Heart left ventricle (tissue), 16 donors: ENCODE results near the gene PPP1R9B. TPM values are rescaled to one million over a fixed set of nuclear protein-coding genes. Genes with fewer than 3 reads are reported as not detected.

Source experiments
- ATAC-seq, 4 donors: fragments of 200-7000 bp; cut with Tn5 transposase; one replicate each; pipeline ENCODE4 v1.9.1; 2020 to 2022; ENCODE audit warnings: moderate library complexity in 4 of 4, mild to moderate bottlenecking in 3 of 4, moderate number of reproducible peaks in 1 of 4
- DNase-seq, 5 donors: peaks; one replicate each; pipeline ENCODE4 v3.0.0-alpha.2; 2020
- H3K27ac ChIP-seq, 12 donors: fragments of 200-600 bp; sonication (generic) in 4 of 12; one replicate each; pipeline versions ENCODE4 v1.5.0 to v1.8.0; 2016 to 2022; ENCODE audit warnings: mild to moderate bottlenecking in 2 of 12
- H3K27me3 ChIP-seq, 9 donors: fragments of 200-600 bp; sonication (generic) in 2 of 9; one replicate each; pipeline versions ENCODE4 v1.5.1 to v1.8.0; 2016 to 2022; ENCODE audit warnings: mild to moderate bottlenecking in 3 of 9
- H3K36me3 ChIP-seq, 9 donors: fragments of 200-600 bp; sonication (generic) in 2 of 9; one replicate each; pipeline versions ENCODE4 v1.5.0 to v1.8.0; 2018 to 2022; ENCODE audit warnings: mild to moderate bottlenecking in 2 of 9
- H3K4me1 ChIP-seq, 12 donors: fragments of 200-600 bp; sonication (generic) in 4 of 12; one replicate each; pipeline versions ENCODE4 v1.5.0 to v1.8.0; 2016 to 2022; ENCODE audit warnings: mild to moderate bottlenecking in 3 of 12
- H3K4me3 ChIP-seq, 12 donors: fragments of 200-600 bp; sonication (generic) in 4 of 12; one replicate each; pipeline versions ENCODE4 v1.5.0 to v1.8.0; 2017 to 2022; ENCODE audit warnings: mild to moderate bottlenecking in 9 of 12, moderate library complexity in 4 of 12
- H3K9me3 ChIP-seq, 12 donors: fragments of 200-600 bp; sonication (generic) in 4 of 12; one replicate each; pipeline versions ENCODE4 v1.5.0 to v1.8.0; 2016 to 2022; ENCODE audit warnings: mild to moderate bottlenecking in 1 of 12
- POLR2A ChIP-seq, 2 donors: fragments of 450-650 bp; IDR thresholded peaks; one replicate each; pipeline ENCODE4 v1.6.1; 2017; ENCODE audit warnings: antibody characterized with exemption in 2 of 2, mild to moderate bottlenecking in 2 of 2, moderate library complexity in 2 of 2
- WGBS, 4 donors: extraction: QIAGEN DNeasy Blood & Tissue Kit in 2 of 4; methylation state at CpG; one replicate each; pipeline versions ENCODE4 v1.1.5 to v1.1.7; 2013 to 2018; 5-methylcytosine and 5-hydroxymethylcytosine counted together
- intact Hi-C, 10 donors: fragments of 100-400 bp; cut with DNase I; formaldehyde crosslinking; loops; one replicate each; pipeline versions ENCODE4 v1.11.1 to v1.14.2; 2022
- polyA plus RNA-seq, 2 donors: library from polyadenylated mRNA; stranded (reverse); fragments of 200-250 nt; gene quantifications; one replicate each; pipeline ENCODE4 v1.2.3, GENCODE V29; 2013
- total RNA-seq, 9 donors: library from RNA; depleted of rRNA in 2 of 9; stranded (reverse); fragments of >200 nt in 2 of 9; fragmentation: NEBNext Ultra II Directional in 3 of 9; extraction: Animal tissue kit (Norgen Biotek cat#: 25700) in 3 of 9; gene quantifications; one replicate each; pipeline versions ENCODE4 v1.1.0 to v1.2.4, GENCODE V29; 2016 to 2023
- TF ChIP-seq, protein P1 (sequence below), 12 donors: fragments of 200-600 bp; sonication (generic) in 4 of 12; IDR thresholded peaks; one replicate each; pipeline versions ENCODE4 v1.5.0 to v1.8.0; 2018 to 2022; ENCODE audit warnings: antibody characterized with exemption in 12 of 12, mild to moderate bottlenecking in 5 of 12
- donor health status: ischemic (EF 13 %, LVEDD 7.1; RV severe dilation, severe dysfunction).
- donor health status: healthy with polysubstance abuse.
- donor health status: DM: no; HTN: yes; CAD: no.
- donor health status: DM: no; HTN: no; CAD: no.
- donor health status: ischemic (EF 25% LVEDD 6.9; RV normal size, moderate dysfunction).
- donor health status: ischemic (EF 25% LVEDD 5.7; RV mildly dilated, moderate dysfunction).
- donor health status: healthy.
- donor health status: DM: yes; HTN: yes; CAD: no.
- donor health status: ischemic (EF 35%, LVEDD 5.7; RV mildly dilated, moderate dysfunction).
- donor health status: nonischemic (EF 11% LVEDD 7.7; RV severe dilation, severe dysfunction).
- donor health status: DM: yes; HTN: yes; CAD: no.
- donor health status: PGD.
- donor health status: ischemic (EF 29% LVEDD 5.4; RV normal size, mild dysfunction).
- donor health status: nonischemic (EF 23%, LVEDD 6.1; RV moderate dilation, normal function).

Gene PPP1R9B
- total and polyA plus RNA-seq, 11 donors, result 17.0 to 55.9 (median 31.3) TPM

DNA sequence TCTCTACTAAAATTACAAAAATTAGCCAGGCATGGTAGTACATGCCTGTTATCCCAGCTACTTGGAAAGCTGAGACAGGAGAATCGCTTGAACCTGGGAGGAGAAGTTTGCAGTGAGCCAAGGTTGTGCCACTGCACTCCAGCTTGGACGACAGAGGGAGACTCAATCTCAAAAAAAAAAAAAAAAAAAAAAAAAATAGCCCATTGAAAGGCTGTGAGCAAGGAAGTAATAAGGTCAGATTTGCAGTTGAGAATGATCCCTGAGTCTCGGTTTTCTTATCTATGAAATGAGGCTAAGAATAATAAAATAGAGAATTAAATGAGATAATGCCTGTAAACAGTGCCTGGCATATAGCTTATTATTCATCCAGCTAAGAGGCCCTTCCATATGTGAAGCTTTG is 56.7 kb downstream of the PPP1R9B start:
- ATAC-seq (no peak), DNase-seq (no peak)
- Histone ChIP-seq H3K36me3 (peaks cover 0 to 32% (median 24%) of the 10 kb centered on the region in 9 donors), H3K27me3 (no peaks in the 10 kb centered on the region), H3K9me3 (no peaks in the 10 kb centered on the region), H3K4me1 (peaks cover 0 to 41% (median 28%) of the 10 kb centered on the region in 12 donors), H3K27ac (peak overlapping the region in 3 of 12 donors; percentile 87 to 97 (median 94)), H3K4me3 (no peak overlapping the region)
- TF ChIP-seq, protein P1, sequence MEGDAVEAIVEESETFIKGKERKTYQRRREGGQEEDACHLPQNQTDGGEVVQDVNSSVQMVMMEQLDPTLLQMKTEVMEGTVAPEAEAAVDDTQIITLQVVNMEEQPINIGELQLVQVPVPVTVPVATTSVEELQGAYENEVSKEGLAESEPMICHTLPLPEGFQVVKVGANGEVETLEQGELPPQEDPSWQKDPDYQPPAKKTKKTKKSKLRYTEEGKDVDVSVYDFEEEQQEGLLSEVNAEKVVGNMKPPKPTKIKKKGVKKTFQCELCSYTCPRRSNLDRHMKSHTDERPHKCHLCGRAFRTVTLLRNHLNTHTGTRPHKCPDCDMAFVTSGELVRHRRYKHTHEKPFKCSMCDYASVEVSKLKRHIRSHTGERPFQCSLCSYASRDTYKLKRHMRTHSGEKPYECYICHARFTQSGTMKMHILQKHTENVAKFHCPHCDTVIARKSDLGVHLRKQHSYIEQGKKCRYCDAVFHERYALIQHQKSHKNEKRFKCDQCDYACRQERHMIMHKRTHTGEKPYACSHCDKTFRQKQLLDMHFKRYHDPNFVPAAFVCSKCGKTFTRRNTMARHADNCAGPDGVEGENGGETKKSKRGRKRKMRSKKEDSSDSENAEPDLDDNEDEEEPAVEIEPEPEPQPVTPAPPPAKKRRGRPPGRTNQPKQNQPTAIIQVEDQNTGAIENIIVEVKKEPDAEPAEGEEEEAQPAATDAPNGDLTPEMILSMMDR (IDR thresholded peaks at IDR 0.05), result no peak
- TF ChIP-seq POLR2A (IDR thresholded peaks at IDR 0.05), result no peak
- 31 to 41% (median 38%) methylated on average over 3 of the region's 3 CpGs for WGBS, 4 donors
- intact Hi-C loops, result loop anchor here in 9 of 10 donors (1.0 to 10.0 kb wide), 9 partner anchors 37 to 203 kb away; partner anchors contain the start of gene ITGA3 (in 2 of the 9)

DNA sequence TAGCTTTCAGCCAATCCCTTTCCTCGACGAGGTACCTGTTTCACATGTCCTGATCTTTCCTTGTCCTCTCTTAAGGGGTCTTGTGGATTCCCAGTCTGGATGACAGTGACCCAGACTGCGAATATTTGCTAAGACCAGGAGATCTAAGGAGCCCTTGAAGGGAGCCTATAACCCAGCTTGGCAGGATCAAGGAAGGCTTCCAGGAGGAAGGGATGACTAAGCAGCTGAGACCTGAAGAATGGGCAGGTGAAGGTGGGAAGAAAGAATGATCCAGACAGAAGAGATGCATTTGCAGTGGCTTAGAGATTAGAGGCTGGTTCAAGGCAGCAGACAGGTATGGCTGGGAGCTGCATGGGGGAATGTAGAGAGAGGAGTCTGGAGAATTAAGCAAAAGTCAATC is 57.2 kb downstream of the PPP1R9B start:
- TF ChIP-seq, protein P1 (IDR thresholded peaks at IDR 0.05), result no peak
- TF ChIP-seq POLR2A (IDR thresholded peaks at IDR 0.05), result no peak
- Histone ChIP-seq H3K36me3 (peaks cover 0 to 28% (median 18%) of the 10 kb centered on the region in 9 donors), H3K4me3 (no peak overlapping the region), H3K27me3 (no peaks in the 10 kb centered on the region), H3K27ac (no peak overlapping the region), H3K9me3 (no peaks in the 10 kb centered on the region), H3K4me1 (peaks cover 0 to 35% (median 23%) of the 10 kb centered on the region in 12 donors)
- no peak for DNase-seq
- 83 to 92% (median 88%) methylated on average over 3 of the region's 3 CpGs for WGBS, 4 donors
- no peak for ATAC-seq
- intact Hi-C loops, result loop anchor here in 7 of 10 donors (5.0 to 10.0 kb wide), 4 partner anchors 36 to 204 kb away; partner anchors contain the start of gene ITGA3 (in 2 of the 7)

DNA sequence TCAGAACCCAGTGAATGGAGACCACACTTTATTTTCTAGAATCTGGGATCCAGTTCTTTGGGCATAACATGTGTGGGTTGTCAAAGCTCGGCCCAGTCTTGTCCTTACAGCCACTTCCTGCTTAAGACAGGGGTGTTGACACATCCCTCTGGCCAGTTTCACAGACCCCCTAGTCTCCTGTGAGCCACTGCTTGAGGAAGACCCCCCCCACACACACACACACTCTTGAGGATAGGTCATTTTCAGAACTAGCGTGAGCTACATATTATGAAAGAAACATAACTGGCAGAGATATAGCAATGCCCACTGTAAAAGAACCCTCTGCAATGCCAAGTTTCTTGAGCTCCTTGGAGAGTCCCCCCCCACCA is 58.6 kb downstream of the PPP1R9B start:
- DNase-seq, result no peak
- intact Hi-C loops, result loop anchor here in 7 of 10 donors (5.0 to 10.0 kb wide), 4 partner anchors 35 to 205 kb away; partner anchors contain the start of gene ITGA3 (in 2 of the 7)

More for the DNA sequence above, 58.6 kb downstream of the PPP1R9B start:
- peaks cover 0 to 23% (median 9%) of the 10 kb centered on the region in 12 donors for H3K4me1 ChIP-seq
- peaks cover 0 to 14% (median 9%) of the 10 kb centered on the region in 9 donors for H3K36me3 ChIP-seq
- 55 to 68% (median 66%) methylated on average over 2 of the region's 2 CpGs for WGBS, 4 donors
- H3K4me3 ChIP-seq, result no peak overlapping the region
- no peak overlapping the region for H3K27ac ChIP-seq
- no peaks in the 10 kb centered on the region for H3K9me3 ChIP-seq
- no peak for ATAC-seq
- no peaks in the 10 kb centered on the region for H3K27me3 ChIP-seq
- TF ChIP-seq, protein P1 (IDR thresholded peaks at IDR 0.05), result no peak
- no peak for TF ChIP-seq POLR2A (IDR thresholded peaks at IDR 0.05)
